Colonic mucosa (tissue), 4 donors: Measurements from ENCODE around the gene ITPKB. TPM values are rescaled to one million over a fixed set of nuclear protein-coding genes. Genes with fewer than 3 reads are reported as not detected.
"Not testable (repeated sequence)": the region's sequence is repeated elsewhere in the genome, so short reads cannot be mapped to it uniquely, and the experiment has no call there.

ENCODE experiments used
- DNase-seq: peaks from one replicate; pipeline ENCODE4 v3.0.0-alpha.2; 2020
- H3K27ac ChIP-seq: fragments of 200-600 bp; one replicate; pipeline ENCODE4 v1.8.0; 2021
- H3K27me3 ChIP-seq: fragments of 200-600 bp; one replicate; pipeline ENCODE4 v1.8.0; 2021
- H3K36me3 ChIP-seq: fragments of 200-600 bp; one replicate; pipeline ENCODE4 v1.8.0; 2021
- H3K4me1 ChIP-seq: fragments of 200-600 bp; one replicate; pipeline ENCODE4 v1.8.0; 2021; ENCODE audit warnings: mild to moderate bottlenecking
- H3K4me3 ChIP-seq: fragments of 200-600 bp; one replicate; pipeline ENCODE4 v1.8.0; 2021
- H3K9ac ChIP-seq, 2 donors: one replicate each; pipeline ENCODE4 v1.7.0; 2013; ENCODE audit warnings: control low read depth in 2 of 2, low read depth in 2 of 2, low read length in 2 of 2
- H3K9me3 ChIP-seq: fragments of 200-600 bp; one replicate; pipeline ENCODE4 v1.8.0; 2021
- intact Hi-C: fragments of 100-400 bp; cut with DNase I; formaldehyde crosslinking; loops from one replicate; pipeline ENCODE4 v1.14.1; 2022
- total RNA-seq, 2 donors: library from RNA; stranded (reverse); fragmentation: NEBNext Ultra II Directional in 1 of 2; extraction: Animal tissue kit (Norgen Biotek cat#: 25700) in 1 of 2; gene quantifications; one replicate each; pipeline ENCODE4 v1.2.1, GENCODE V29; 2021
- TF ChIP-seq, protein P1 (sequence below): fragments of 200-600 bp; IDR thresholded peaks from one replicate; pipeline ENCODE4 v1.8.0; 2022; ENCODE audit warnings: antibody characterized with exemption, mild to moderate bottlenecking
- donor health status: healthy.
- donor health status: DM: no; HTN: no; CAD: no.
- donor health status: DM: no; HTN: no; CAD: no.

The ITPKB gene
- total RNA-seq, 2 donors from 2014 or later: 11.6 to 16.9 TPM

DNA sequence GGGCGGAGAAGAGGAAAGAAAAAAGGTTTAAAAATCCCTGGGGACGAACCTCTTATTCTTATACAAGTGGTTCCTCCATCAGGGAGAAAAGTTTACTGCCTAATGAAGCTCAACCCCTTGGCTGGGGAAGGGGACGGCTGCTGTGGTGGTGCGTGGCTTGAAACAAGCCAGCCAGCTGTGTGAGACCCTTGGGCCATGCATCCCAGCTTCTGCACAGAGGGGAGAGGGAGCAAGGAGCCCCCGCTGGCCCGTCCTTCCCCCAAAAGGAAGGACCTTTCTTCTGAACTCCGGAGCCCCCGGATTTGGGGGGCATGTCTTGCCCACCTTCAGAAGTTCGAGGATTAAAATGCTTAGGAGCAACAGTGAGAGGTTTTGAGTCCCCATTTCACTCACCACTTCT lies 123.2 kb downstream of the ITPKB start:
- Histone ChIP-seq H3K27me3 (no peaks in the 10 kb centered on the region), H3K9me3 (no peaks in the 10 kb centered on the region)
- intact Hi-C loops: no loop called here

DNA sequence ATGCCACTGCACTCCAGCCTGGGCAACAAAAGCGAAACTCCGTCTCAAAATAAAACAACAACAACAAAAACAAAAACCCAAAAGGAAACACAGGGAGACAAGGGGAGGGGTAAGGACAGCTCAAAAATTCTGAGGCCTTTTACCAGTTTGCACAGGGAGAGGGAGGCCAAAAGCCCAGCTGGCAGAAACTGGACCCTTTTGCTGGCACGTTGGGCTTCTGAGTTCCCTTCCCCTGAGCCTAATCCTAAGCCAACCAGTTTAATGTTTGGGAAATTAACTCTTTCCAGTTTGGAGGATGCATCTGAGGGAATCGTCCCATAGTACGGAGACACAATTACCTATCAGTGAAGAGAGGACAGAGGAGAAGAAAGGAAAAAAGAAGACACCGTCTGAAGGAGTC lies 127.1 kb downstream of the ITPKB start:
- H3K36me3 ChIP-seq, H3K27ac ChIP-seq, H3K4me1 ChIP-seq, H3K9me3 ChIP-seq, H3K9ac ChIP-seq, H3K4me3 ChIP-seq, intact Hi-C loops, DNase-seq, H3K27me3 ChIP-seq: not testable (repeated sequence)

More for the DNA sequence above, 123.2 kb downstream of the ITPKB start:
- no peak overlapping the region for H3K9ac ChIP-seq
- H3K4me1 ChIP-seq: no peaks in the 10 kb centered on the region
- TF ChIP-seq, protein P1, sequence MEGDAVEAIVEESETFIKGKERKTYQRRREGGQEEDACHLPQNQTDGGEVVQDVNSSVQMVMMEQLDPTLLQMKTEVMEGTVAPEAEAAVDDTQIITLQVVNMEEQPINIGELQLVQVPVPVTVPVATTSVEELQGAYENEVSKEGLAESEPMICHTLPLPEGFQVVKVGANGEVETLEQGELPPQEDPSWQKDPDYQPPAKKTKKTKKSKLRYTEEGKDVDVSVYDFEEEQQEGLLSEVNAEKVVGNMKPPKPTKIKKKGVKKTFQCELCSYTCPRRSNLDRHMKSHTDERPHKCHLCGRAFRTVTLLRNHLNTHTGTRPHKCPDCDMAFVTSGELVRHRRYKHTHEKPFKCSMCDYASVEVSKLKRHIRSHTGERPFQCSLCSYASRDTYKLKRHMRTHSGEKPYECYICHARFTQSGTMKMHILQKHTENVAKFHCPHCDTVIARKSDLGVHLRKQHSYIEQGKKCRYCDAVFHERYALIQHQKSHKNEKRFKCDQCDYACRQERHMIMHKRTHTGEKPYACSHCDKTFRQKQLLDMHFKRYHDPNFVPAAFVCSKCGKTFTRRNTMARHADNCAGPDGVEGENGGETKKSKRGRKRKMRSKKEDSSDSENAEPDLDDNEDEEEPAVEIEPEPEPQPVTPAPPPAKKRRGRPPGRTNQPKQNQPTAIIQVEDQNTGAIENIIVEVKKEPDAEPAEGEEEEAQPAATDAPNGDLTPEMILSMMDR: no peak
- H3K27ac ChIP-seq: no peak overlapping the region
- no peak for DNase-seq
- no peak overlapping the region for H3K4me3 ChIP-seq
- no peaks in the 10 kb centered on the region for H3K36me3 ChIP-seq

DNA sequence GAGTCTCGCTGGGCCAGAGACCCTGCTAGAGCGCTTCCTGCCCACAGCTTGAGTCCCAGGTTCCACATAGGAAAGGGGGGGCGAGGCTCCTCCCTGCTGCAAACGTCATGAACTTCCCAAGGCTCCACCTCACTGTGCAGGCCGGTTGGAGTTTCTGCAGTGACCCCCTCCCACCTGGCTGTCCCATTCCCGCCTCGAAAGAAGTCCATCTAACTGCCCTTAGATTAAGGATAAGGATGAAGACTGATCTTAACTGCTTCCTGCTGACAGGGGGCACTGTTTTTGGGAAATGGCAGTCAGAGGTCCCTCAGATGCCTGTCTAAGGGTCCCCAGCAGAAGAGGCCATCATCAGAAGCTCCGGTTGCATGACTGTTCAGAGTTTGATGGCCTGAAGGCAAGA lies 127.8 kb downstream of the ITPKB start:
- Histone ChIP-seq H3K4me1 (no peaks in the 10 kb centered on the region), H3K9me3 (no peaks in the 10 kb centered on the region), H3K36me3 (no peaks in the 10 kb centered on the region), H3K4me3 (no peak overlapping the region), H3K27ac (no peak overlapping the region), H3K9ac (no peak overlapping the region), H3K27me3 (no peaks in the 10 kb centered on the region)
- DNase-seq: no peak
- intact Hi-C loops: no loop called here
- TF ChIP-seq, protein P1: no peak

DNA sequence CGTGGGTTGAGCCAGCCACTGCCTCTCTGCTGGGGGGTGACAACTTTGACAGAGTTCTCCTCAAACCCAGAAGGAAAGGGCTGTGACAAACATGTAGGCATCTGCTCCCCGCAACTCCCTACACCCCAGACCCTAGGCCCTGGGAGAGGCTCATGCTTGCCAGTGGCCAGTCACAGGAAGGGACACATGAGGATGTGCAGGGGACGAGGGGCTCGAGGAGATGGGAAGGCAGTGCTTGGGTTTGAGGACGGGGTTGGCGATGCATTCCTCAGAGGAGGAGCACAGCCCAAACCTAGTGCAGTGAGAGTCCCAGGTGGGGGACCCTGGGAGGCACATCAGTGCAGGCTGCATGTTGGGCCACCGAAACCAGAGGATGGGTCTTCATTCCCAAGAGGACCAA lies 128.4 kb downstream of the ITPKB start:
- H3K9ac ChIP-seq: no peak overlapping the region
- H3K27ac ChIP-seq: no peak overlapping the region
- H3K4me1 ChIP-seq: no peaks in the 10 kb centered on the region
- TF ChIP-seq, protein P1: no peak
- no peak overlapping the region for H3K4me3 ChIP-seq
- H3K27me3 ChIP-seq: no peaks in the 10 kb centered on the region
- intact Hi-C loops: no loop called here
- DNase-seq: no peak
- H3K9me3 ChIP-seq: no peaks in the 10 kb centered on the region
- H3K36me3 ChIP-seq: no peaks in the 10 kb centered on the region

DNA sequence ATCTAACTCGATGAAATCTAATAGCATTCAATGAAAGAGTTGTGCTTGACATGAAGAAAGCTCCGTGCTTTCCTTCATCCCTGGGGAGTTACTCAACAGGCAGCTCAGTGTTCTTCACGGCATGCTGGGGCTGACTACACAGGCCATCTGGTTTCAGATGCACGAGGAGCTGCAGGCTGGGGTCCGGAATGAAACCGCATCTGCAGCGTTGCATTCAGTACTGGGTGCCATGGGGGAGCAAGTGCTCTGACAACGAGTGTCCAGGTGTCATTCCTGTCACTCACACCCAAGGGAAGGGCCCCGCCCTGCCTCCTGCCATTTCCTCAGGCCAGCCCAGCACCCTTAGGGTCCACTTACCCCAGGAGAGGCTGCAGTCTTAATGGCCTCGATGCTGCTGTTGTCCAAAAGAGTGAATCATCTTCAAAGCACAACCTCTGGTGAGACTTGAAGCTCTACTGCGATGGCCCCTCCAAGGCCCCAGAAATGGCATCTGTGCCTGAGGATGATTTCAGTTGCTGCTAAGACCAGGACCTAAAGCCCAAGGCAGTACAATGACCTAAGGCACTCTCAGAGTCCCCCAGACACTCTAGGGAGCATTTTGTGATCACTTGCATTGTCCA lies 129.1 kb downstream of the ITPKB start:
- intact Hi-C loops: loop anchor here (2.0 to 5.0 kb wide), 2 partner anchors 61 to 183 kb away; partner anchors contain the start of gene STUM
- no peak overlapping the region for H3K9ac ChIP-seq
- no peaks in the 10 kb centered on the region for H3K4me1 ChIP-seq
- DNase-seq: no peak
- no peak overlapping the region for H3K4me3 ChIP-seq
- H3K36me3 ChIP-seq: no peaks in the 10 kb centered on the region
- no peak overlapping the region for H3K27ac ChIP-seq
- H3K9me3 ChIP-seq: no peaks in the 10 kb centered on the region
- TF ChIP-seq, protein P1: no peak
- H3K27me3 ChIP-seq: no peaks in the 10 kb centered on the region

DNA sequence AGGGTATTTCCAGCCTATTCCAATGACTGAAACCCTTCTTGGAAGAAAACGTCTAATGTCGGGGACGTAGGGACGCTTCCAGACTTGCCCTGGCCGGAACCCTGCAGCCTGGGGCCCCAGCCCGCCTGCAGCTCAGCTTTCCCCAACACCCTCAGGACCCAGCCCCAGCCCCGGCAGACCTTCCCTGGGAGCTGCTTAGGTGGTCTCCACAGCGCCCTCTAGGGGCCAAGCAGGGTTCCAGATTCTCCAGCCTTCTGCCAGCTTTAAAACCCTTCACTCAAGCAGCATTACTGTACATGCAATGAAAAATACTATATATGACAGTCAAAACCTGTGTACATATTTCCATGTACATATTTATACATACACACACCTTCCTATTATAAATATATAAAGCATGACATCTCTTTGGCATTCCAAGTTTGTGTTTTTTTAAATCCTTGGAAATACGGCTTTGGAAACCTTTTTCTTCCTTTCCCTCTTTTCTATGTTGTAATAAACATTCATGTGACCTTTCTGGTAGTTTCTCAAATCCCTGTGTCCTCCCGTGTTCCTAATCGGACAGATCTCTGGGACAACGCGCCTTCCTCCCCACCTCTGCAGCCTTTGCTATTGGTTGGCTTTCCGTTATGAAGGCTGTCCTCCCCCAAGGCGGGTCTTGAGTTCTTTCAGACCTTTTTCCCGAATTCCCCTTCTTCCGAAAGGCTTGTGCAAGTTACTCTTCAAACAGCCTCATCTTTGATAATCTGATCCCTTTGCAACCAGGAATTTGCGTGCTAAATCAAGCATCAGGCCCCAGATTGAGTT lies 130.2 kb downstream of the ITPKB start:
- TF ChIP-seq, protein P1: peak; percentile 82
- H3K27me3 ChIP-seq: no peaks in the 10 kb centered on the region
- H3K4me3 ChIP-seq: no peak overlapping the region
- H3K4me1 ChIP-seq: no peaks in the 10 kb centered on the region
- no peaks in the 10 kb centered on the region for H3K36me3 ChIP-seq
- no peak overlapping the region for H3K9ac ChIP-seq
- H3K27ac ChIP-seq: no peak overlapping the region
- no peaks in the 10 kb centered on the region for H3K9me3 ChIP-seq
- DNase-seq: peak; percentile 59
- intact Hi-C loops: loop anchor here (2.0 to 5.0 kb wide), 2 partner anchors 60 to 182 kb away; partner anchors contain the start of gene STUM
